ENCODE results near the gene PCK1.

GRCh38 chr20:57536120-57536708, 24.7 kb upstream of the PCK1 start:
- TF ChIP-seq CTCF (conservative IDR thresholded peaks at IDR 0.05; ENCODE audit: low read depth in 2 of 2) (no peak), EZH2 (IDR thresholded peaks at IDR 0.05; ENCODE audit: low read depth, unreplicated experiment) (no peak), ETS1 (IDR thresholded peaks at IDR 0.05) (no peak), EZH2phosphoT487 (IDR thresholded peaks at IDR 0.05; ENCODE audit: unreplicated experiment) (no peak), REST (IDR thresholded peaks at IDR 0.05; ENCODE audit: unreplicated experiment) (no peak), CREB1 (CRISPR knock-in tag; IDR thresholded peaks at IDR 0.05; ENCODE audit: low read depth) (no peak), POLR2AphosphoS5 (IDR thresholded peaks at IDR 0.05; ENCODE audit: low read depth) (no peak), NANOG (IDR thresholded peaks at IDR 0.05; ENCODE audit: borderline replicate concordance) (no peak), JUNB (IDR thresholded peaks at IDR 0.05; ENCODE audit: unreplicated experiment) (no peak), ZNF331 (CRISPR knock-in tag; IDR thresholded peaks at IDR 0.05; ENCODE audit: low read depth) (no peak), ZNF462 (CRISPR knock-in tag; IDR thresholded peaks at IDR 0.05) (no peak)
